Measurements from ENCODE around the gene LRR1.

Gene LRR1

GRCh38 chr14:49593016-49593415 is 5.7 kb upstream of the LRR1 start:
- DNase-seq (ENCODE audit: extremely low read depth, low read depth), result no peak
- TF ChIP-seq, protein P1, sequence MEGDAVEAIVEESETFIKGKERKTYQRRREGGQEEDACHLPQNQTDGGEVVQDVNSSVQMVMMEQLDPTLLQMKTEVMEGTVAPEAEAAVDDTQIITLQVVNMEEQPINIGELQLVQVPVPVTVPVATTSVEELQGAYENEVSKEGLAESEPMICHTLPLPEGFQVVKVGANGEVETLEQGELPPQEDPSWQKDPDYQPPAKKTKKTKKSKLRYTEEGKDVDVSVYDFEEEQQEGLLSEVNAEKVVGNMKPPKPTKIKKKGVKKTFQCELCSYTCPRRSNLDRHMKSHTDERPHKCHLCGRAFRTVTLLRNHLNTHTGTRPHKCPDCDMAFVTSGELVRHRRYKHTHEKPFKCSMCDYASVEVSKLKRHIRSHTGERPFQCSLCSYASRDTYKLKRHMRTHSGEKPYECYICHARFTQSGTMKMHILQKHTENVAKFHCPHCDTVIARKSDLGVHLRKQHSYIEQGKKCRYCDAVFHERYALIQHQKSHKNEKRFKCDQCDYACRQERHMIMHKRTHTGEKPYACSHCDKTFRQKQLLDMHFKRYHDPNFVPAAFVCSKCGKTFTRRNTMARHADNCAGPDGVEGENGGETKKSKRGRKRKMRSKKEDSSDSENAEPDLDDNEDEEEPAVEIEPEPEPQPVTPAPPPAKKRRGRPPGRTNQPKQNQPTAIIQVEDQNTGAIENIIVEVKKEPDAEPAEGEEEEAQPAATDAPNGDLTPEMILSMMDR (IDR thresholded peaks at IDR 0.05; ENCODE audit: low read depth, low read length), result no peak

DNA sequence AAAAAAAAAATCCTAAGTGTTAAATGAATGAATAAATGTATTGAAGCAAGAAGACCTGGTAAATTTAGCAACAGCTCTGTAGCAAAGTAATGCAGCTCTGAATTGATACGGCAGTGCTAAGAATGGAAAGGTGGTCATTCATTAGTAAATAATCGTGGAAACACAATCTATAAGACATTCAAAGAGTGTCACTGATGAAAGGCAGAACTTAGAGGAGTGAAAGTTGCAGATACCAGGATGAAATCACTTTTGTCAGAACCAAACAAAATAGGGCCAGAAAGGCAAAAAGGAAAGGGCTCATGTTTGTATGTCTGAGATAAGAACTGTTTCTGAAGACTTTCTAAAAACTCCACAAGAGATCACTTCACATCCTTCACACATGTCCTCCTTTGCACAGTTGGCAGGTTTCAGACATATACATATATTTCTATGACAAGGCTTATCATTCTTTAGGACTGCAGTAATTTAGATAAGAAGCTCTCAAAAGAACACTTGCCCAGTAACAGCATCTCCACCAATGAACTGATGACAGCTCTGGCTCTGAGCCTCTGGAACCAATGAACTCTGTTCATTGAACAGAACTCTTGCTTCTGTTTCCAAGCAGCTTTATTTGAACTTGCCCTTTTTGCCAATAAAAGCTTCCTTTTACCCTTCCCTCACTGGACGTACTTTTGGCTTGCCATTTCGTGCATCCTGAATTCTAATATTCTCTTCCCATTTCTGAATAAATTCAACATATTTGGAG is 4.2 kb upstream of the LRR1 start:
- DNase-seq (ENCODE audit: extremely low read depth, low read depth), result no peak

GRCh38 chr14:49598189-49598484 is 603 bp upstream of the LRR1 start:
- TF ChIP-seq, protein P1 (IDR thresholded peaks at IDR 0.05; ENCODE audit: low read depth, low read length), result no peak
- no peak for DNase-seq (ENCODE audit: extremely low read depth, low read depth)

More for the DNA sequence above, 4.2 kb upstream of the LRR1 start:
- TF ChIP-seq, protein P1 (IDR thresholded peaks at IDR 0.05; ENCODE audit: low read depth, low read length), result no peak

DNA sequence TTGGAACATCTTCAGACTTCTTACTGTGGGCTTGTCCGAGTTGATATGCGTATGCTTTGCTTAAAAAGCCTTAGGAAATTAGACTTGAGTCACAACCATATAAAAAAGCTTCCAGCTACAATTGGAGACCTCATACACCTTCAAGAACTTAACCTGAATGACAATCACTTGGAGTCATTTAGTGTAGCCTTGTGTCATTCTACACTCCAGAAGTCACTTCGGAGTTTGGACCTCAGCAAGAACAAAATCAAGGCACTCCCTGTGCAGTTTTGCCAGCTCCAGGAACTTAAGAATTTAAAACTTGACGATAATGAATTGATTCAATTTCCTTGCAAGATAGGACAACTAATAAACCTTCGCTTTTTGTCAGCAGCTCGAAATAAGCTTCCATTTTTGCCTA is 8.8 kb downstream of the LRR1 start:
- DNase-seq (ENCODE audit: extremely low read depth, low read depth), result no peak
- TF ChIP-seq, protein P1 (IDR thresholded peaks at IDR 0.05; ENCODE audit: low read depth, low read length), result no peak

- DNase-seq (ENCODE audit: extremely low read depth, low read depth), result no peak
- TF ChIP-seq, protein P1 (IDR thresholded peaks at IDR 0.05; ENCODE audit: low read depth, low read length), result no peak
Measured at GRCh38 chr14:49612251-49612650, 13.5 kb downstream of the LRR1 start.

GRCh38 chr14:49612671-49613070 is 13.9 kb downstream of the LRR1 start:
- DNase-seq (ENCODE audit: extremely low read depth, low read depth), result no peak
- TF ChIP-seq, protein P1 (IDR thresholded peaks at IDR 0.05; ENCODE audit: low read depth, low read length), result no peak

- no peak for DNase-seq (ENCODE audit: extremely low read depth, low read depth)
- TF ChIP-seq, protein P1 (IDR thresholded peaks at IDR 0.05; ENCODE audit: low read depth, low read length), result no peak
Measured at GRCh38 chr14:49614196-49614595, 15.5 kb downstream of the LRR1 start.
